Lower leg skin (tissue), 3 donors: ENCODE measurements around the gene SEMA4A.

ENCODE experiments used
- POLR2A ChIP-seq, 2 donors: fragments of 450-650 bp; IDR thresholded peaks; one replicate each; pipeline ENCODE4 v1.6.1; 2016 to 2017; ENCODE audit warnings: antibody characterized with exemption in 2 of 2, mild to moderate bottlenecking in 1 of 2, moderate library complexity in 1 of 2
- TF ChIP-seq, protein P1 (sequence below), 3 donors: fragments of 450-650 bp; IDR thresholded peaks; one replicate each; pipeline ENCODE4 v1.5.1; 2016; ENCODE audit warnings: antibody characterized with exemption in 3 of 3, mild to moderate bottlenecking in 3 of 3, moderate library complexity in 2 of 3

GRCh38 chr1:156162430-156163037 is 9.1 kb downstream of the SEMA4A start:
- TF ChIP-seq, protein P1, sequence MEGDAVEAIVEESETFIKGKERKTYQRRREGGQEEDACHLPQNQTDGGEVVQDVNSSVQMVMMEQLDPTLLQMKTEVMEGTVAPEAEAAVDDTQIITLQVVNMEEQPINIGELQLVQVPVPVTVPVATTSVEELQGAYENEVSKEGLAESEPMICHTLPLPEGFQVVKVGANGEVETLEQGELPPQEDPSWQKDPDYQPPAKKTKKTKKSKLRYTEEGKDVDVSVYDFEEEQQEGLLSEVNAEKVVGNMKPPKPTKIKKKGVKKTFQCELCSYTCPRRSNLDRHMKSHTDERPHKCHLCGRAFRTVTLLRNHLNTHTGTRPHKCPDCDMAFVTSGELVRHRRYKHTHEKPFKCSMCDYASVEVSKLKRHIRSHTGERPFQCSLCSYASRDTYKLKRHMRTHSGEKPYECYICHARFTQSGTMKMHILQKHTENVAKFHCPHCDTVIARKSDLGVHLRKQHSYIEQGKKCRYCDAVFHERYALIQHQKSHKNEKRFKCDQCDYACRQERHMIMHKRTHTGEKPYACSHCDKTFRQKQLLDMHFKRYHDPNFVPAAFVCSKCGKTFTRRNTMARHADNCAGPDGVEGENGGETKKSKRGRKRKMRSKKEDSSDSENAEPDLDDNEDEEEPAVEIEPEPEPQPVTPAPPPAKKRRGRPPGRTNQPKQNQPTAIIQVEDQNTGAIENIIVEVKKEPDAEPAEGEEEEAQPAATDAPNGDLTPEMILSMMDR (IDR thresholded peaks at IDR 0.05), result no peak
- TF ChIP-seq POLR2A (IDR thresholded peaks at IDR 0.05), result no peak
